ENCODE results near the gene GDPD3.
A peak's percentile ranks its signal among the peaks of the same experiment; 100 is the strongest.

GDPD3 gene

GRCh38 chr16:30075503-30076275 lies 37.6 kb downstream of the GDPD3 start, which contains the start of gene PPP4C:
Gene PPP4C (plus strand): TSS chr16:30075994. CDS start chr16:30076378, 384 bp downstream.
- Histone ChIP-seq H3K27me3 (ENCODE audit: low read depth, low read length) (no peaks in the 10 kb centered on the region), H3K4me2 (ENCODE audit: low read length) (peak within 1 kb of the TSS; percentile 94), H3K4me3 (ENCODE audit: low read length) (peak within 1 kb of the TSS; percentile 83), H3K9ac (ENCODE audit: low read length) (peak within 1 kb of the TSS; percentile 79), H3K4me1 (ENCODE audit: low read length) (peaks cover 16% of the 10 kb centered on the region), H3K79me2 (ENCODE audit: low read length) (peaks cover 42% of the 10 kb centered on the region), H3K9me3 (ENCODE audit: insufficient read depth, low read length) (no peaks in the 10 kb centered on the region), H3K27ac (ENCODE audit: low read length) (peak within 1 kb of the TSS; percentile 73), H3K36me3 (replicated peaks; ENCODE audit: low read depth, low read length) (peaks cover 40% of the 10 kb centered on the region), H4K20me1 (ENCODE audit: insufficient read depth, low read length) (peaks cover 11% of the 10 kb centered on the region), H2AFZ (ENCODE audit: low read depth, low read length) (no peak within 1 kb of the TSS)
- TF ChIP-seq CTCF (IDR thresholded peaks at IDR 0.05; ENCODE audit: low read depth, low read length) (no peak), EZH2phosphoT487 (IDR thresholded peaks at IDR 0.05; ENCODE audit: low read depth) (no peak)

GRCh38 chr16:30070490-30070889 lies 42.8 kb downstream of the GDPD3 start:
- TF ChIP-seq EZH2phosphoT487 (IDR thresholded peaks at IDR 0.05; ENCODE audit: low read depth) = no peak
- TF ChIP-seq CTCF (IDR thresholded peaks at IDR 0.05; ENCODE audit: low read depth, low read length) = no peak
- no peak overlapping the region for H3K9ac ChIP-seq (ENCODE audit: low read length)
- H3K4me2 ChIP-seq (ENCODE audit: low read length) = no peak overlapping the region

GRCh38 chr16:30069611-30070462 lies 43.5 kb downstream of the GDPD3 start:
- Histone ChIP-seq H2AFZ (ENCODE audit: low read depth, low read length) (no peak overlapping the region), H3K27me3 (ENCODE audit: low read depth, low read length) (no peaks in the 10 kb centered on the region), H3K9ac (ENCODE audit: low read length) (no peak overlapping the region), H3K4me3 (ENCODE audit: low read length) (no peak overlapping the region), H3K27ac (ENCODE audit: low read length) (no peak overlapping the region), H3K4me1 (ENCODE audit: low read length) (peaks cover 12% of the 10 kb centered on the region), H3K79me2 (ENCODE audit: low read length) (peaks cover 50% of the 10 kb centered on the region), H3K36me3 (replicated peaks; ENCODE audit: low read depth, low read length) (peaks cover 64% of the 10 kb centered on the region), H3K4me2 (ENCODE audit: low read length) (no peak overlapping the region), H4K20me1 (ENCODE audit: insufficient read depth, low read length) (peaks cover 48% of the 10 kb centered on the region), H3K9me3 (ENCODE audit: insufficient read depth, low read length) (no peaks in the 10 kb centered on the region)
- TF ChIP-seq CTCF (IDR thresholded peaks at IDR 0.05; ENCODE audit: low read depth, low read length) (no peak), EZH2phosphoT487 (IDR thresholded peaks at IDR 0.05; ENCODE audit: low read depth) (no peak)

More at GRCh38 chr16:30070490-30070889, 42.8 kb downstream of the GDPD3 start:
- Histone ChIP-seq H3K4me3 (ENCODE audit: low read length) (no peak overlapping the region), H2AFZ (ENCODE audit: low read depth, low read length) (no peak overlapping the region), H3K27me3 (ENCODE audit: low read depth, low read length) (no peaks in the 10 kb centered on the region), H3K9me3 (ENCODE audit: insufficient read depth, low read length) (no peaks in the 10 kb centered on the region), H3K36me3 (replicated peaks; ENCODE audit: low read depth, low read length) (peaks cover 64% of the 10 kb centered on the region), H3K79me2 (ENCODE audit: low read length) (peaks cover 45% of the 10 kb centered on the region), H3K27ac (ENCODE audit: low read length) (no peak overlapping the region), H4K20me1 (ENCODE audit: insufficient read depth, low read length) (peaks cover 48% of the 10 kb centered on the region), H3K4me1 (ENCODE audit: low read length) (peaks cover 17% of the 10 kb centered on the region)
